Measurements from ENCODE around the gene GCLM. TPM values are rescaled to one million over a fixed set of nuclear protein-coding genes. Genes with fewer than 3 reads are reported as not detected.
"Not testable (repeated sequence)": the region's sequence is repeated elsewhere in the genome, so short reads cannot be mapped to it uniquely, and the experiment has no call there.

The GCLM gene
- total and polyA plus RNA-seq, 7 donors = 3.9 to 8.4 (median 6.1) TPM

DNA sequence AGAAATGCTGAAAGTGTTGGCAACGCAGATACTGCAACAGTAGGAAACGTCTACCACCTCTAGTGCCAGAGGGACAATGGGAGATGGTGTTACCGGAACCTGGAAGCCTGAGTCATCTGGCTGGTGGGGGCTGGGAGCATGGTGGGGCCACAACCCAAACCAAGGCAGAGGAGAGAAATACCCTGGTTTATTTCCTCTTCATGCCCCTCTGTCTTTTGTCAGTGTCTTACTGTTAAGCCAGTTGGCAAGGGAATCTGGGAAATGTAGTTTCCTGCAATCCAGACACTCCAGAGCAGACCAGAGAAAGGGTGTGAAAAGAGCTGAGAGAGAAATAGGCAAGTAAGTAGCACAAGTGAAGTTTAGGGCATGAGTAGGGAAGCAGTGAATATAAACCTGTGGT is 45.1 kb downstream of the GCLM start:
- H3K36me3 ChIP-seq = peaks cover 0 to 14% (median 4%) of the 10 kb centered on the region in 4 donors
- no peak for DNase-seq
- no peak overlapping the region for H3K4me3 ChIP-seq
- intact Hi-C loops (cut with DNase I) = no loop called here
- H3K27ac ChIP-seq = no peak overlapping the region
- no peak for TF ChIP-seq CTCF (IDR thresholded peaks at IDR 0.05)
- TF ChIP-seq POLR2A (IDR thresholded peaks at IDR 0.05) = no peak
- no peak for TF ChIP-seq POLR2AphosphoS5 (IDR thresholded peaks at IDR 0.05)
- no peak for TF ChIP-seq EP300 (IDR thresholded peaks at IDR 0.05)
- no peaks in the 10 kb centered on the region for H3K27me3 ChIP-seq
- H3K9me3 ChIP-seq = no peaks in the 10 kb centered on the region
- 82 to 83% methylated on average over 3 of the region's 3 CpGs for WGBS, 2 donors
- H3K4me1 ChIP-seq = no peaks in the 10 kb centered on the region

DNA sequence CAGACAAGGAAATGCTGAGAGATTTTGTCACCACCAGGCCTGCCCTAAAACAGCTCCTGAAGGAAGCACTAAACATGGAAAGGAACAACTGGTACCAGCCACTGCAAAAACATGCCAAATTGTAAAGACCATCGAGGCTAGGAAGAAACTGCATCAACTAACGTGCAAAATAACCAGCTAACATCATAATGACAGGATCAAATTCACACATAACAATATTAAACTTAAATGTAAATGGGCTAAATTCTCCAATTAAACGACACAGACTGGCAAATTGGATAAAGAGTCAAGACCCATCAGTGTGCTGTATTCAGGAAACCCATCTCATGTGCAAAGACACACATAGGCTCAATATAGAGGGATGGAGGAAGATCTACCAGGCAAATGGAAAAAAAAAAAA is 51.6 kb downstream of the GCLM start:
- intact Hi-C loops (cut with DNase I); H3K4me3 ChIP-seq; H3K4me1 ChIP-seq; H3K27ac ChIP-seq; DNase-seq; H3K9me3 ChIP-seq; H3K27me3 ChIP-seq; H3K36me3 ChIP-seq: not testable (repeated sequence)
- 68 to 70% methylated on average over 3 of the region's 3 CpGs for WGBS, 2 donors

DNA sequence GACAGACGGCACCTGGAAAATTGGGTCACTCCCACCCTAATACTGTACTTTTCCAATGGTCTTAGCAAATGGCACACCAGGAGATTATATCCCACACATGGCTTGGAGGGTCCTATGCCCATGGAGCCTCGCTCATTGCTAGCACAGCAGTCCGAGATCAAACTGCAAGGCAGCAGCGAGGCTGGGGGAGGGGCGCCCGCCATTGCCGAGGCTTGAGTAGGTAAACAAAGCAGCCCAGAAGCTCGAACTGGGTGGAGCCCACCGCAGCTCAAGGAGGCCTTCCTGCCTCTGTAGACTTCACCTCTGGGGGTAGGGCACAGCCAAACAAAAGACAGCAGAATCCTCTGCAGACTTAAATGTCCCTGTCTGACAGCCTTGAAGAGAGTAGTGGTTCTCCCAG is 53.2 kb downstream of the GCLM start:
- WGBS, 2 donors = 74 to 88% methylated on average over 9 of the region's 9 CpGs

GRCh38 chr1:93853940-93854339 is 55.3 kb downstream of the GCLM start:
- H3K4me3 ChIP-seq = no peak overlapping the region
- WGBS, 2 donors = 91 to 94% methylated on average over 3 of the region's 3 CpGs
- no peaks in the 10 kb centered on the region for H3K27me3 ChIP-seq
- TF ChIP-seq CTCF (IDR thresholded peaks at IDR 0.05) = no peak
- TF ChIP-seq POLR2AphosphoS5 (IDR thresholded peaks at IDR 0.05) = no peak
- TF ChIP-seq POLR2A (IDR thresholded peaks at IDR 0.05) = no peak
- TF ChIP-seq EP300 (IDR thresholded peaks at IDR 0.05) = no peak
- intact Hi-C loops (cut with DNase I) = no loop called here
- H3K27ac ChIP-seq = no peak overlapping the region
- no peak for DNase-seq
- H3K9me3 ChIP-seq = no peaks in the 10 kb centered on the region
- H3K36me3 ChIP-seq = no peaks in the 10 kb centered on the region
- no peaks in the 10 kb centered on the region for H3K4me1 ChIP-seq

More for the DNA sequence above, 53.2 kb downstream of the GCLM start:
- DNase-seq; H3K4me1 ChIP-seq; H3K4me3 ChIP-seq; H3K27me3 ChIP-seq; H3K9me3 ChIP-seq; H3K27ac ChIP-seq; H3K36me3 ChIP-seq; intact Hi-C loops (cut with DNase I): not testable (repeated sequence)

DNA sequence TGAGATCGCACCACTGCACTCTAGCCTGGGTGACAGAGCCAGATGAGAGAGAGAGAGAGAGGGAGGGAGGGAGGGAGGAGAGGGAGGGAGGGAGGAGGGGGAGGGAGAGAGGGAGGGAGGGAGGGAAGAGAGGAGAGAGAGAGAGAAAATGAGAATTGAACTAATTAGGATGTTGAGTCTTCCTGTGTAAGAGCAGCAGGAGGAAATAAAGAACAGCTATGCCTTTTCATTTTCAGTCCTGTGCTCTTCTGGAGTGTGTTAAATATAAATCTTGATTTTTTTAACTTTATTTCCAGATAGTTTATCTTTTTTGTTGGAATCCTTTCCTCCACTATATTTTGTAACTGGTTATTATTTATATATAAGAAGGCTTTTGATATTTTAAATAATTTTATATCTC is 57.4 kb downstream of the GCLM start:
- Histone ChIP-seq H3K27me3 (no peaks in the 10 kb centered on the region), H3K9me3 (no peaks in the 10 kb centered on the region), H3K4me1 (peaks cover 0 to 8% (median 7%) of the 10 kb centered on the region in 4 donors), H3K4me3 (no peak overlapping the region), H3K36me3 (no peaks in the 10 kb centered on the region), H3K27ac (no peak overlapping the region)
- TF ChIP-seq POLR2A (IDR thresholded peaks at IDR 0.05) = no peak
- no peak for TF ChIP-seq POLR2AphosphoS5 (IDR thresholded peaks at IDR 0.05)
- TF ChIP-seq CTCF (IDR thresholded peaks at IDR 0.05) = no peak
- WGBS, 2 donors = 83 to 89% methylated on average over 1 of the region's 1 CpG
- intact Hi-C loops (cut with DNase I) = no loop called here
- DNase-seq = no peak

- no peak for DNase-seq
- H3K4me1 ChIP-seq = peaks cover 0 to 8% (median 7%) of the 10 kb centered on the region in 4 donors
- H3K9me3 ChIP-seq = no peaks in the 10 kb centered on the region
- intact Hi-C loops (cut with DNase I) = no loop called here
- no peaks in the 10 kb centered on the region for H3K36me3 ChIP-seq
- H3K27ac ChIP-seq = no peak overlapping the region
- no peak for TF ChIP-seq POLR2AphosphoS5 (IDR thresholded peaks at IDR 0.05)
- TF ChIP-seq POLR2A (IDR thresholded peaks at IDR 0.05) = no peak
- TF ChIP-seq EP300 (IDR thresholded peaks at IDR 0.05) = no peak
- no peak for TF ChIP-seq CTCF (IDR thresholded peaks at IDR 0.05)
- H3K4me3 ChIP-seq = no peak overlapping the region
- no peaks in the 10 kb centered on the region for H3K27me3 ChIP-seq
Measured at GRCh38 chr1:93851327-93851712, 57.9 kb downstream of the GCLM start.

All from sigmoid colon (tissue), 7 donors.